Activated CD8-positive, alpha-beta memory T cell treated with anti-CD3 and anti-CD28 coated beads, Interleukin-2, amount 50 U/mL, for 24 hours (primary cell): ENCODE results near the gene FAM83D.

Experiments used
- DNase-seq: peaks from one replicate; pipeline ENCODE4 v3.0.0-alpha.2; 2020; ENCODE audit errors: extremely low read depth

The FAM83D gene

GRCh38 chr20:38895098-38895949 lies 30.9 kb upstream of the FAM83D start:
- DNase-seq: no peak

- DNase-seq: no peak
Observed at GRCh38 chr20:38896009-38896594, 30.1 kb upstream of the FAM83D start.

GRCh38 chr20:38897267-38897666 lies 28.9 kb upstream of the FAM83D start:
- DNase-seq: no peak

- DNase-seq: no peak
Observed at GRCh38 chr20:38900606-38901005, 25.6 kb upstream of the FAM83D start.

- no peak for DNase-seq
Observed at GRCh38 chr20:38902601-38903000, 23.6 kb upstream of the FAM83D start.

GRCh38 chr20:38903335-38903734 lies 22.9 kb upstream of the FAM83D start:
- DNase-seq: no peak

GRCh38 chr20:38905375-38905774 lies 20.8 kb upstream of the FAM83D start:
- no peak for DNase-seq

DNA sequence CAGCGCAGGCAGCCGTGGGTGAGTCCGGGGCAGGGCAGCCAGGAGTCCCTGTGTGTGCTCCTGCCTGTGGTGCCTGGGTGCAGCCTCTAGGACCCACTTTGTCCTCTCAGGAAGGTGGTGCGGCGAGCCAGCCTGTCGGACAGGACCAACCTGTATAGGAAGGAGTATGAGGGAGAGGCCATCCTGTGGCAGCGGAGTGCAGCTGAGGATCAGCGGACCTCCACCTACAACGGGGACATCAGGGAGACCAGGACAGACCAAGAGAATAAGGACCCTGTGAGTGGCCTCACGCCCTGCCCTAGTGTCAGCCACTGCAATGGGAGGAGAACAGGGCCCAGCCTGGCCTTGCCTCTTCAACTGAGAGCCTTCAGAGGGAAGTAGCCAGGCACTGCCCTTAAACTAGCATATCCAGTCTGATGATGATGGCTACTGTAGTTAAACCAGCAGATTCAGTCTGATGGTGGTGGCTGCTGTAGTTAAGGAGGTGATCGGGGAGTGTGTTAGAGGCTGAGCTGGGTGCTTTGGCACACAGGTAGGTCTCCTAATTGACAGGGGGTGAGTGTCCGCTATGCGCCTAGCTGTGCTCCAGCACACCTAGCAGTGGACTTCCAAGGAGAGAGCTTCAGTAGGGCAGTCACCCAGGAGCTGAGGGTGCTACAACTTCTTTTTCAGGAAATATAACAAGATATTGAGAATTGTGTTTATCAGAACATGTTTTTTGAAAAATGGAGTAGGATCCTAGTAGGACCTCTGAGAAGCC lies 18.1 kb upstream of the FAM83D start:
- no peak for DNase-seq

- no peak for DNase-seq
Observed at GRCh38 chr20:38915355-38915754, 10.9 kb upstream of the FAM83D start.

DNA sequence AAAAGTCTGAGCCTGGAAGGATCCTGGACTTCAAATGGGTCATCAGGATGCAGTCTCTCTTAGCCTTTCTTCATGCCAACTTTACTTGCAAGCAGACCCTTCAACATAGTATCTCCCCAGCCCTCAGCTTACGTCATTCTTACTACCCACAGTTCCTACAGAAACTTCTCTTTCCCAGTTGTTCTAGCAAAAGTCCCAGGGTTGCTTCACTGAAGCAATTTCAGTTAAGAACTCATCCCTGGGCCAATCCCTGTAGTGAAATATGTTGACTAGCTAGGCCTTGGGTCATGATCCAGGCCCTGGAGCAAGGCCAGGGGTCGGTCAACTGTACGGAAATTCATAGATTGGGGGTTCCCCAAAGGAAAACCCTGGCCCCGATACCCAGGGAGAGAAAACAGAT lies 8.6 kb upstream of the FAM83D start:
- no peak for DNase-seq

DNA sequence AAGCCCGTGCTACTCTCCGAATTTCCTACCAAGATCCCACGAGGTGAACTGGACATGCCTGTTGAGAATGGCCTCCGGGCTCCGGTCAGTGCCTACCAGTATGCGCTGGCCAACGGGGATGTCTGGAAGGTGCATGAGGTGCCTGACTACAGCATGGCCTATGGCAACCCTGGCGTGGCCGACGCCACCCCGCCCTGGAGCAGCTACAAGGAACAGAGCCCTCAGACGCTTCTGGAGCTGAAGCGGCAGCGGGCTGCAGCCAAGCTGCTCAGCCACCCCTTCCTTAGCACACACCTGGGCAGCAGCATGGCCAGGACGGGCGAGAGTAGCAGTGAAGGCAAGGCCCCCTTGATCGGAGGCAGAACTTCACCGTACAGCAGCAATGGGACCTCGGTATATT lies 8.0 kb upstream of the FAM83D start:
- DNase-seq: no peak

DNA sequence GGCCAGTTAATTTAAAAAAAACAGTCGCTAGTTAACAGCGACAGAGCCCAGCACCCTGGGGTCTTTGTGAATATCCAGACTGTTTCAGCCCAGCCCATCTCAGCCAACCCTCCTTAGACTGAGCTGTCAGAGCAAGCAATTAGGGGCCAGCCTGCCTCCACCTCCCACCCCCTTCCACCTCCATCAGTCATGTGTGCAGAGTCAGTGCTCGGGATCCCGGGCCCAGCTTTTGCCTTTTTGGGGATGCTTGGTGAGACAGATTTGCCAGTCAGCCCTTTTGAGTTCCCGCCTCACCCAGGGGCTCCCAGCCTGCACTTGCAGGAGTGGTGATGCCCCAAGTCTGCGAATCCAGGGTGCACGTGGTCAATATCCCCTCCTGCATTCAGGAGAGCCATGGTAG lies 6.5 kb upstream of the FAM83D start:
- DNase-seq: no peak

GRCh38 chr20:38920411-38920810 lies 5.8 kb upstream of the FAM83D start:
- DNase-seq: no peak

DNA sequence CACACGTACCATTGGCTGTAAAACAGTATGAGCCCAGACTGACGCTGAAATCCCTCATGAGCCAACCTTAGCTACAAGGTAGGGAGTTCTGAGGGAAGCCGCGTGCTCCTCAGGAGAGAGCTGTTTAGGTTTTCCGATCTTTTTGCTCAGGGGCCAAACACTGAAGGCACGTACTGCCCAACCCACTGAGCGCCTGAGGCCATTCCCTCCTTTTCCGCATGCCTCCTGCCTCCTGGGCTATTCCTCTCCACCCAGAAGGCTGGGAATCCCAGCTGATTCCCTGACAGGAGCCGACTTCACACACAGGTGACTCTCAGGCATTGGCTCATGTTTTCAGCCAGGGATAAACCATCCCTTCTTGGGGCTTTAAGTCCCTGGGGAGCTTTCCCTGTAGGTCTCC lies 5.4 kb upstream of the FAM83D start:
- DNase-seq: no peak

GRCh38 chr20:38924718-38925117 lies 1.5 kb upstream of the FAM83D start:
- no peak for DNase-seq

DNA sequence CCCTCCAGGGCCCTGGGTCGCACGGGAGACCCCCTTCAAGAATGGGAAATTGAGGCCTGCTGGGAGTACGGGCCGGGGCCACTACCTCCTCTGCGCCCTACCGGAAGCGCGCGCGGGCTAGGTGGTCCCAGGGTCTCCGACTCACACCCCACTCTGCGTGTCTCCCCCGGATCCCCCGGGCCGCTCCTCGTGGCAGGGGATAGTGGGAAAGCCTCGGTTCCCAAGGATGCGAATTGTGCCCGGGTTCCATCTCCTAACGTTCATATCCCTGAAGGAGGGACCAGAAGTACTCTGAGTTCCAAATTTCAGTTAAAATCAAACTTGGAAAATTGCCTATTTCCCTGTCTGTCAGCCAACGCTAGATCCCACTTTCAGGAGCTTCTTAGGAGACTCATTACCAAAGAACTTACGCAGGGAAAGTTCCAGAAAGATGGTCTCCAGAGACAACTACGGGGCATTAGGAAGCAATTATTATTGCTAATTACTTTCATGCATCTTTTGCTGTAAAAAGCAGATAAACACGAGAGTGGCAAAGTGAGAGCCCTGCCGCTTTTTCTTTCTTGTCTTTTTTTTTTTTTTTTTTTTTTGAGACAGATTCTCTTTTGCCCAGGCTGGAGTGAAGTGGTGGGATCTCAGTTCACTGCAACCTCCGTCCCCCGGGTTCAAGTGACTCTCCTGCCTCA lies 858 bp downstream of the FAM83D start:
- DNase-seq: no peak

DNA sequence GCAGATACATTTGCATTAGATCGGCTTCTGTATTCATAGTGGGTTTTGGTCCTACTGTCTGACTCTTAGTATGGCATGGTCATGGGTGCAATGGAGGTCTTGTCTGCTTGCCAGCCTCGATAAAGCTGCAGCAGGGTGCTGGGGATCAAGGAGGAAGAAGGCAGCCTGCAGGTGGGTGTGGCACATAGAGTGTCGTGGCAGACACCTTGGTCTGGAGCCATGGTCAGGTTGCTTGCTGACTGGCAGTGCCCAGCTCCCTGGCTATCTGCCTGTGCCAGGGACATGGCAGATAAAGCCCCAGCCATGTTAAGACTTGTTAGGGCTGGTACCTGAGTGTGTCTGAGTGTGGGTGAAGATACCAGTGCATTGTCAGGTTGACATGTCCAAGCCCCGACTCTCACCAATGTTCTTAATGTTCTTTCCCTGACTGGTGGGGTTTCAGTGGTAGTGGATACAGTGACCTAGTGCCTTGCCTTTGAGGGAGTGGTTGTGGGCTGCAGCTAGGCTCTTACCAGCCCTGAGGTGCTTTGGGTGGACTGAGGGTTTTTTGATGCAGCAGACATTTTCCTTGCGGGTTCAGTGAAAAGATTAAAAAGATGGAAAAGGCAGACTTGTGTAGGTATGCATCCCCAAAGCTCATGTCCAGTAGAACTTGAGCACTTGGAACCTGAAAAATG lies 1.8 kb downstream of the FAM83D start:
- no peak for DNase-seq

- no peak for DNase-seq
Observed at GRCh38 chr20:38930242-38930569, 4.0 kb downstream of the FAM83D start.

- no peak for DNase-seq
Observed at GRCh38 chr20:38931984-38932383, 5.8 kb downstream of the FAM83D start.

DNA sequence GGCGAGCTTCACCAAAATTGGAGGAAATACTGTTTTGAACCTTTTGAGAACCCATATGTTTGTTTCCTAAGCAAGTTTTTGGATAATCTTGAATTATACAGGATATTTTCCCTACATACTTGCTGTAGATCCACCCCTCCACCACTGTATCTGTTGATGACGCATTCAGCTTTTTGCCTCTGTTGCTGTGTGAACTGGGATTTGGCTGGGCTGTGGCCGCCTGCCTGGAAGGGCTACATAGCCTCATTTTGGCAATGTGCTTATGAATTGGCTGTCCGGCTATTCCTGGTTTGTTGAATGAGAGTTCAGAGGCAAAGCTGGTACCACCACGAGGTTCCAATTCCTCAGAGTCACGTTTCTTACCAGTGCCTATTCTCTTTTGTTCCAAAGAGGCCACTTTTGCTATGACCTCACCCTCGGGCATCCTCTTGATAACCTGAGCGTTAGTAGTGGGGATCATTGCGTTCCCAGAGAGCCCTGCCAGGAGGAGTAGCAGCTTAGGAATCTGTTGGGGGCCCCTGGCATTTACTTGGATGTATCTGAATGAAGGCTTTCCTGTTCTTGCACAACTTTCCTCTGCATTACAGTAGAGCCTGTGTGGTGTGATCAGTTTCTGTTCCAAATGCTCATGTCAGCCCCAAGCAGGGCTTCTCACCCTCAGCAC lies 6.4 kb downstream of the FAM83D start:
- DNase-seq: no peak

DNA sequence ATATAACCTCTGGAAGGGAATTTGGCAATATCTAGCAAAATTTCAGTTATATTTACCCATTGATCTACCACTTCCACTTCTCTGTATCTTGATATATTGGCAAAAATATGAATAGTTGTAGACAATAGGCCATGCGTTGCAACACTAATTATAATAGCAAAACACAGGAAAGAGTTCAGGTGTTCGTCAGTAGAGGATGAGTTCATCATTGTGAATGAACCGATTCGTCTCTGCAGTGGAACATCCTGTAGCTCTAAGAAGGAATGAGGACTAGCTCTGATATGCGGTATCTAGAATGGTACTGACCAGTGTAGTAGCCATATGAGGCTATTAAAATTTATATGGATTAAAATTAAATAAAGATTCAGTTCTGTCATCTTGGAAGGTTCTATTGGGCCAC lies 8.3 kb downstream of the FAM83D start:
- DNase-seq: no peak
